Activated CD4-positive, alpha-beta T cell treated with anti-CD3 and anti-CD28 coated beads for 36 hours (primary cell): ENCODE results near the gene GIPR. TPM values are rescaled to one million over a fixed set of nuclear protein-coding genes. Genes with fewer than 3 reads are reported as not detected.

ENCODE experiments used
- ATAC-seq: fragments of 200-7000 bp; cut with Tn5 transposase; one replicate; pipeline ENCODE4 v1.10.0; 2021; ENCODE audit warnings: mild to moderate bottlenecking, moderate library complexity
- CTCF ChIA-PET: fragments of 350-600 bp; sonication (Branson Sonifier 250); formaldehyde crosslinking; loops from one replicate; lab custom pipeline; 2021; ENCODE audit warnings: antibody characterized with exemption; lab: Charles Lee
- POLR2A ChIA-PET: fragments of 350-600 bp; sonication (Branson Sonifier 250); formaldehyde crosslinking; loops from one replicate; lab custom pipeline; 2021; ENCODE audit warnings: antibody characterized with exemption, inconsistent platforms; lab: Charles Lee
- DNase-seq: peaks from one replicate; pipeline ENCODE4 v3.0.0-alpha.2; 2020
- H3K27ac Mint-ChIP-seq: one replicate; pipeline ENCODE4 v1.8.0; 2021; ENCODE audit warnings: mixed read lengths
- H3K27me3 Mint-ChIP-seq: one replicate; pipeline ENCODE4 v1.8.0; 2021; ENCODE audit warnings: mixed read lengths
- H3K36me3 Mint-ChIP-seq: one replicate; pipeline ENCODE4 v1.8.0; 2021; ENCODE audit warnings: low read depth, mixed read lengths
- H3K4me1 Mint-ChIP-seq: one replicate; pipeline ENCODE4 v1.8.0; 2021; ENCODE audit warnings: mixed read lengths
- H3K4me3 Mint-ChIP-seq: one replicate; pipeline ENCODE4 v1.8.0; 2021; ENCODE audit warnings: mild to moderate bottlenecking, moderate library complexity, mixed read lengths
- H3K9me3 Mint-ChIP-seq: one replicate; pipeline ENCODE4 v1.8.0; 2021; ENCODE audit warnings: low read depth, mixed read lengths
- intact Hi-C, 2 experiments: fragments of 100-400 bp; cut with DNase I in 1 of 2; cut with micrococcal nuclease in 1 of 2; formaldehyde crosslinking; loops; one replicate each; pipeline versions ENCODE4 v1.14.2 to v1.15.1; 2022 to 2024; cut with DNase I, micrococcal nuclease
- total RNA-seq, 2 experiments: library from RNA; stranded (reverse); gene quantifications; one replicate each; pipeline ENCODE4 v1.2.3, GENCODE V29; 2021

Gene GIPR
- total RNA-seq, 2 experiments from 2014 or later: 4.5 to 5.9 TPM

GRCh38 chr19:45637890-45638667 is 29.9 kb upstream of the GIPR start:
- H3K36me3 Mint-ChIP-seq: peaks cover 37% of the 10 kb centered on the region
- ATAC-seq (no peak), DNase-seq (no peak)
- H3K4me1 Mint-ChIP-seq: peaks cover 29% of the 10 kb centered on the region
- ChIA-PET CTCF (interaction anchor here (1.4 kb wide), 1 partner anchor 80 kb away, joined by 4 read pairs; no protein-coding TSS in a partner anchor), POLR2A (interaction anchor here (0.7 kb wide), 1 partner anchor 223 kb away, joined by 3 read pairs; no protein-coding TSS in a partner anchor)
- no peaks in the 10 kb centered on the region for H3K27me3 Mint-ChIP-seq
- H3K27ac Mint-ChIP-seq: no peak overlapping the region
- intact Hi-C loops: no loop called here
- H3K9me3 Mint-ChIP-seq: no peaks in the 10 kb centered on the region
- peak overlapping the region; percentile 96 for H3K4me3 Mint-ChIP-seq

- no peaks in the 10 kb centered on the region for H3K27me3 Mint-ChIP-seq
- H3K36me3 Mint-ChIP-seq: peaks cover 36% of the 10 kb centered on the region
- no peaks in the 10 kb centered on the region for H3K9me3 Mint-ChIP-seq
- peaks cover 40% of the 10 kb centered on the region for H3K4me1 Mint-ChIP-seq
- intact Hi-C loops: no loop called here
- peak within 1 kb of the TSS; percentile 92 for H3K27ac Mint-ChIP-seq
- ATAC-seq (no peak), DNase-seq (peak; percentile 73)
- ChIA-PET POLR2A (interaction anchor here (0.6 to 1.5 kb wide), 4 partner anchors 8 to 222 kb away, joined by 3 to 6 read pairs (median 4); partner anchors contain the start of gene SNRPD2), CTCF (interaction anchor here (0.6 to 1.5 kb wide), 6 partner anchors 8 to 200 kb away, joined by 3 to 6 read pairs (median 3); no protein-coding TSS in a partner anchor)
- H3K4me3 Mint-ChIP-seq: peak within 1 kb of the TSS; percentile 96
Measured at GRCh38 chr19:45638930-45639729, 28.9 kb upstream of the GIPR start, which contains the start of gene EML2. Gene EML2, minus strand, starts transcription at chr19:45639397. Its CDS starts 21 bp downstream, at chr19:45639376.

- ATAC-seq (no peak), DNase-seq (peak; percentile 77)
- peak overlapping the region; percentile 100 for H3K27ac Mint-ChIP-seq
- intact Hi-C loops: loop anchor here (1.0 to 10.0 kb wide), 5 partner anchors 27 to 1471 kb away; partner anchors contain the start of genes POLR1G (in 1 of the 2), PPP1R13L (in 1 of the 2), VASP (in 1 of the 2) and ZC3H4 (in 1 of the 2)
- H3K4me3 Mint-ChIP-seq: peak overlapping the region; percentile 94
- H3K4me1 Mint-ChIP-seq: peaks cover 49% of the 10 kb centered on the region
- peaks cover 36% of the 10 kb centered on the region for H3K36me3 Mint-ChIP-seq
- POLR2A ChIA-PET: interaction anchor here (2.0 to 2.9 kb wide), 3 partner anchors 10 to 52 kb away, joined by 9 to 17 read pairs (median 13); partner anchors contain the start of gene QPCTL
- CTCF ChIA-PET: interaction anchor here (0.6 to 3.1 kb wide), 12 partner anchors 10 to 162 kb away, joined by 3 to 24 read pairs (median 8); partner anchors contain the start of genes OPA3, QPCTL and SNRPD2
- H3K9me3 Mint-ChIP-seq: no peaks in the 10 kb centered on the region
- no peaks in the 10 kb centered on the region for H3K27me3 Mint-ChIP-seq
Measured at GRCh38 chr19:45640849-45641273, 27.2 kb upstream of the GIPR start.

DNA sequence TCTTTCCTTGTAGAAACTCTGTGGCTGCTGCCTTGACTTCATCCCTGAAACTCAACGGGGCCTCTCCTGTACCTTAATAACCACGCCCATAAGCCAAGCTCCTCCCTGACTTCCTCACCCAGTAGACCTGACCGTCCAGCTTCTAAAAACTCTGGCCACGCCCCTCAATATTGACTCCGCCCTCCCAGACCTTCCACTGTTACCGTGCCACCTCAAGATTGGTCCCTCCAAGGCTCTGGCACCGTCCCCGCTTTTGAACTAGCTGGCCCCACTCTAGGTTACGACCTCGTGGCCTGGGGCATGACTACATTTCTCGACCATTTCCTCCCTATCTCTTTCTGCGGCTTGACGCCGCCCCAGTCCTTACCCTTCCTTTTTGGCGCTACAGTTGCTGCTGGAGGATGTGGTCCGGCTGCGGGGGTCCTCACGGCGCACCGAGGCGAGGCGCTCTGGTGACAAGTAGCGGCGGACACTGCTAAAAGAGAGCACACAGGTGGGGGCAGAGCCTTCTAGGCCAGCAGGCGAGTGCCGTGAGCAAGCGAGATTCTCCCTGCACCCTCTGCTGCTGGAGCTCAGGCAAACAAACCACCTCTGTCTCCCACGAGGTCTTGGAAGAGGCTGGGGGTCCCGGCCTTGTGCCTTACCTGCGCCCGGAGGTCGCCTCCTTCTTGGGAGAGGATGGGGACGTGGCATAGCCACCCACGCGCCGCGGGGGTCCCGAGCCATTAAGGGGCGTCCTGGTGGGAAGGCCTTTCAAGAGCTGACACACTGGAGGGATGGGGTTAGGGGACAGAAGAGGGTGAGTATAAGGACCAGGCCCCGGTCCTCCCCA is 26.5 kb upstream of the GIPR start:
- peak; percentile 28 for ATAC-seq
- CTCF ChIA-PET: interaction anchor here (0.6 to 3.1 kb wide), 27 partner anchors 8 to 566 kb away, joined by 3 to 24 read pairs (median 4); partner anchors contain the start of genes FOSB, OPA3, QPCTL and SNRPD2
- intact Hi-C loops: loop anchor here (1.0 to 10.0 kb wide), 12 partner anchors 9 to 1471 kb away; partner anchors contain the start of genes OPA3 (in 2 of the 2), POLR1G (in 1 of the 2), PPP1R13L (in 1 of the 2) and QPCTL (in 1 of the 2)
- peak; percentile 93 for DNase-seq
- POLR2A ChIA-PET: interaction anchor here (0.5 to 2.9 kb wide), 12 partner anchors 11 to 463 kb away, joined by 3 to 17 read pairs (median 4); partner anchors contain the start of genes QPCTL and TRAPPC6A
- Mint-ChIP-seq H3K27me3 (no peaks in the 10 kb centered on the region), H3K4me3 (peak overlapping the region; percentile 94), H3K4me1 (peaks cover 55% of the 10 kb centered on the region), H3K27ac (peak overlapping the region; percentile 100), H3K9me3 (no peaks in the 10 kb centered on the region), H3K36me3 (peaks cover 31% of the 10 kb centered on the region)

- Mint-ChIP-seq H3K4me1 (peaks cover 57% of the 10 kb centered on the region), H3K27me3 (no peaks in the 10 kb centered on the region), H3K9me3 (no peaks in the 10 kb centered on the region), H3K4me3 (peak overlapping the region; percentile 94), H3K36me3 (peaks cover 23% of the 10 kb centered on the region), H3K27ac (peak overlapping the region; percentile 93)
- DNase-seq: peak; percentile 97
- intact Hi-C loops: loop anchor here (1.0 to 10.0 kb wide), 18 partner anchors 24 to 1469 kb away; partner anchors contain the start of genes POLR1G (in 2 of the 2), BLOC1S3 (in 1 of the 2), PPP1R13L (in 1 of the 2) and QPCTL (in 1 of the 2)
- CTCF ChIA-PET: interaction anchor here (0.6 to 3.1 kb wide), 16 partner anchors 10 to 230 kb away, joined by 3 to 24 read pairs (median 4); partner anchors contain the start of genes OPA3, QPCTL and SNRPD2
- POLR2A ChIA-PET: interaction anchor here (0.8 to 2.9 kb wide), 6 partner anchors 12 to 1070 kb away, joined by 3 to 17 read pairs (median 10); partner anchors contain the start of gene QPCTL
- ATAC-seq: peak; percentile 54
Measured at GRCh38 chr19:45643024-45643926, 24.7 kb upstream of the GIPR start.

DNA sequence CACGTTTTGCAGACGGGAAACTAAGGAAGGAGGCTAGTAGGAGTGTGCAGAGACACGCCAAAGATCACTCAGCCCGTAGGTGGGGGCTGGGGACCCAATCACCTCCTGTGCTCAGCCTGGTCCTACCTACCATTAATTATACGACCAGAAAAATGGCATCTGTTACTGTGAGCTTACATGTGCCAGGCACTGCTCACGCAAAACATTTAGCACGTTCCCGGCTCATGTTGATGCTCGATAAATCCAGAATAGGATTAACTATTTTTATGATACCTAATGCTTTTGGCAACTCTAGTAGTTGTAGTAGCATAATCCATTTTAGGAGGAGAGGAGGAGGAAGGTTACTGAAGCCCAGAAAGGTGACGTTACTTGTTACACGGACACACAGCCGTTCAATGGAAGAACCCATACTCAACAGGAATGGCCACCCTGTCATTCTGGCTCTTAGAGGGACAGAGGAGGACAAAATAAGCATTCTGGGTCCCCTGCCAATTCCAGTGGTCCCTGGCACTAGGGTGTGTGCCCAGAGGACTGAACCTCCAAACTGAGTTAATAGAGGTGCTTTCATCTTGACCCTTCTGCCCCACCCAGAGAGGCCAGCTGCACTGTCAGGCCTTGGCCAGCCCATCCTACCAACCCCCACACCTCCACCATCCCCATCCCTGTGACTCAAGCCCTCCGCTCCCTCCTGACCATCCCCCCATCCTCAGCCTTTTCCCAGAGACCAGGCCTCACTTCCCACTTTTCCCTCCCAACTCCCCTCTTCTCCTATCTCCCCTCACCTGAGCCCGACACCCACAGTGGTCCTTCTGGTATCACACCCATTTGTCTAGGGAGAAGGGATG is 23.9 kb upstream of the GIPR start:
- H3K36me3 Mint-ChIP-seq: peaks cover 15% of the 10 kb centered on the region
- no peaks in the 10 kb centered on the region for H3K27me3 Mint-ChIP-seq
- H3K9me3 Mint-ChIP-seq: no peaks in the 10 kb centered on the region
- ChIA-PET CTCF (interaction anchor here (0.9 to 2.8 kb wide), 6 partner anchors 13 to 115 kb away, joined by 3 to 9 read pairs (median 3); no protein-coding TSS in a partner anchor), POLR2A (interaction anchor here (1.0 to 1.4 kb wide), 2 partner anchors 30 to 205 kb away, joined by 3 to 10 read pairs; no protein-coding TSS in a partner anchor)
- ATAC-seq: no peak
- H3K4me1 Mint-ChIP-seq: peaks cover 51% of the 10 kb centered on the region
- intact Hi-C loops: loop anchor here (1.0 to 10.0 kb wide), 18 partner anchors 23 to 1468 kb away; partner anchors contain the start of genes POLR1G (in 2 of the 2), BLOC1S3 (in 1 of the 2), PPP1R13L (in 1 of the 2) and QPCTL (in 1 of the 2)
- H3K4me3 Mint-ChIP-seq: peak overlapping the region; percentile 94
- DNase-seq: no peak
- H3K27ac Mint-ChIP-seq: peak overlapping the region; percentile 93

DNA sequence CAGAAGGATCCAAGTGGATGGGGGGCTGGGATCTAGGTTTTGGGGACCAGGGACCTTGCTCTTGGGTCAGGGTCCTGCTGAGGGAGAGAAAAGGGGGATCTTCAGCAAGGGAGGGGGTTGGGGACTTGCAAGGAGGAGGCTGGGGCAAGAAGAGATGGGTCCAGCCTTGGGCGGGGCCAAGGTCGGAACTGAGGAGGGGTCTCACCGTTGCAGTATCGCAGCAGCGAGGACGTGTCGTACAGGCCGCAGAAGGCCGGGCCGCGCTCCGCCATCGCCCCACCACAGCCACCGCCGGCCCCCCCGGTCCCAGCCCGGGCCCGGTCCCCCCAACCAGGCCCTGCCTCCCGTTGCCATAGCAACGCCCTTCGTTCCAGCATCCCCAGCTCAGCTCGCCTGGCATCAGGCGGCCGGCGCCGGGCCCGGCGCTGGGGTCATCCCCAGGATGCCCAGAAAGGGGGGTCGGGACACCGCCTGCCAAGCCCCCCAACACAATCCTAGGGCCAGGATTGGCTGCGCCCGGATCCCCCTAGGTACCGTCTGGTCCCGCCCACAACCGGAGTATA is 22.9 kb upstream of the GIPR start:
- Mint-ChIP-seq H3K4me3 (peak overlapping the region; percentile 73), H3K9me3 (no peaks in the 10 kb centered on the region), H3K27me3 (no peaks in the 10 kb centered on the region), H3K36me3 (peaks cover 12% of the 10 kb centered on the region), H3K27ac (no peak overlapping the region), H3K4me1 (peaks cover 44% of the 10 kb centered on the region)
- no peak for ATAC-seq
- ChIA-PET CTCF (interaction anchor here (0.9 to 1.2 kb wide), 8 partner anchors 28 to 206 kb away, joined by 3 to 9 read pairs (median 5); partner anchors contain the start of genes OPA3 and QPCTL), POLR2A (interaction anchor here (0.7 to 0.9 kb wide), 2 partner anchors 72 to 283 kb away, joined by 3 to 4 read pairs; no protein-coding TSS in a partner anchor)
- DNase-seq: no peak
- intact Hi-C loops: loop anchor here in 1 of 2 experiments (10.0 kb wide), 1 partner anchor 240 kb away; the partner anchor contains the start of genes POLR1G and PPP1R13L
